ENCODE measurements around the gene C1orf21. TPM values are rescaled to one million over a fixed set of nuclear protein-coding genes. Genes with fewer than 3 reads are reported as not detected.

The C1orf21 gene
- total RNA-seq, 1 donor from 2014 or later, result 33.1 TPM

DNA sequence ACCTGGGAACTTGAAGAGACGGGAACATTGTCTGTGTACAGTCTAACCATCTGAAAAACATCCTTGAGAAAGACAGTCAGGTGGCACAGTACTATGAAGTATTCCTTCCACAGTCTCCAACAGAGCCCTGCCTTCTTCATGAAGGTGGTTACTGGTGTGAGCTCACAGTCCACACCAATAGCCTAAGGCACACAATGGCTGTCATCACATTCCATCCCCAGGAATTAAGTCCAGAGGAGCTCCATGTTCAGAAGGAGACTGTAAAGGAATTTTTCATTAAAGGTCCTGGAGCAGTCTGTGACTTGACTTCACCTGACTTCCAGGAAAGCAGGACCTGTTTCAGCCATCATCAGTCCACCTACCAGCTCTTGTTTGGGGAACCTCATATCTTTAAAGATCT is 180.2 kb downstream of the C1orf21 start:
- TF ChIP-seq, protein P1, sequence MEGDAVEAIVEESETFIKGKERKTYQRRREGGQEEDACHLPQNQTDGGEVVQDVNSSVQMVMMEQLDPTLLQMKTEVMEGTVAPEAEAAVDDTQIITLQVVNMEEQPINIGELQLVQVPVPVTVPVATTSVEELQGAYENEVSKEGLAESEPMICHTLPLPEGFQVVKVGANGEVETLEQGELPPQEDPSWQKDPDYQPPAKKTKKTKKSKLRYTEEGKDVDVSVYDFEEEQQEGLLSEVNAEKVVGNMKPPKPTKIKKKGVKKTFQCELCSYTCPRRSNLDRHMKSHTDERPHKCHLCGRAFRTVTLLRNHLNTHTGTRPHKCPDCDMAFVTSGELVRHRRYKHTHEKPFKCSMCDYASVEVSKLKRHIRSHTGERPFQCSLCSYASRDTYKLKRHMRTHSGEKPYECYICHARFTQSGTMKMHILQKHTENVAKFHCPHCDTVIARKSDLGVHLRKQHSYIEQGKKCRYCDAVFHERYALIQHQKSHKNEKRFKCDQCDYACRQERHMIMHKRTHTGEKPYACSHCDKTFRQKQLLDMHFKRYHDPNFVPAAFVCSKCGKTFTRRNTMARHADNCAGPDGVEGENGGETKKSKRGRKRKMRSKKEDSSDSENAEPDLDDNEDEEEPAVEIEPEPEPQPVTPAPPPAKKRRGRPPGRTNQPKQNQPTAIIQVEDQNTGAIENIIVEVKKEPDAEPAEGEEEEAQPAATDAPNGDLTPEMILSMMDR (IDR thresholded peaks at IDR 0.05; ENCODE audit: unreplicated experiment), result no peak
- H3K27ac Mint-ChIP-seq, result no peak overlapping the region
- no peaks in the 10 kb centered on the region for H3K9me3 Mint-ChIP-seq
- H3K4me1 Mint-ChIP-seq, result peaks cover 17% of the 10 kb centered on the region
- no peak overlapping the region for H3K4me3 Mint-ChIP-seq
- no peak for DNase-seq (ENCODE audit: low spot score in 2 of 2, unreplicated experiment in 2 of 2)
- H3K27me3 Mint-ChIP-seq (ENCODE audit: low read depth), result no peaks in the 10 kb centered on the region
- H3K36me3 Mint-ChIP-seq, result peaks cover 6% of the 10 kb centered on the region

DNA sequence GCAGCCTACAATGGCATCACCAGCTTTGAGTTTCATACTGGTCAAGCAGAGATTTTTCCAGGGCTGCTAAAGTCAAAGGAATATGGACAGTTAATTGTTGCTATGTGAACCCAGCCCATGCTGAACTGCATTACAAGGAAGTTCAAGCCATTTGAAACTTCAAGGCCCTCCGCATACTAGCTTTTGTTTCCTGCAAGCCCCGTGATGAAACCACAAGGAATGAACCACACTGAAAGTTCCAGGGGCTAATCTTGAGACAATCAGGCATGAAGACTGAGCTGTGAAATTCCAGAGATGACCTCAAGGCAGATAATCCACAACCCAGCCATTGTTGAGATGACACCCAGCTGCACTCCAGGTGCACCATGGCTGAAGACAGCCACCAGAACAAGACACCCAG is 180.8 kb downstream of the C1orf21 start:
- peak overlapping the region; percentile 41 for H3K27ac Mint-ChIP-seq

DNA sequence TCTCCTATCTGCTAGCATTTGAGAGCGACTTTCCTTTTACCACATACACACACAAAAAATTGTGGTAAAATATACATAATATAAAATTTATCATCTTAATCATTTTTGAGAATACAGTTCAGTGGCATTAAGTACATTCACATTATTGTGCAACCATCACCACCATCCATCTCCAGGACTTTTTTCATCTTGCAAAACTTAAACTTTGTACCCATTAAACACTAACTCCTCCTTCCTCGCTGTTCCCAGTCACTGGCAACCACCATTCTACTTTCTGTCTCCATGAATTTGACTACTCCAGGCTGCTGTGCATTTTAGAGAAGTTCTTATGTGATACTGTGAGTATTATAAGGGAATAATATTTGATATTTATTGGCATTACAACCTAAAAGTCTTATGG is 181.3 kb downstream of the C1orf21 start:
- H3K27ac Mint-ChIP-seq, result peak overlapping the region; percentile 41
- peaks cover 6% of the 10 kb centered on the region for H3K4me1 Mint-ChIP-seq
- no peaks in the 10 kb centered on the region for H3K9me3 Mint-ChIP-seq
- TF ChIP-seq, protein P1 (IDR thresholded peaks at IDR 0.05; ENCODE audit: unreplicated experiment), result no peak
- no peak overlapping the region for H3K4me3 Mint-ChIP-seq
- peaks cover 6% of the 10 kb centered on the region for H3K36me3 Mint-ChIP-seq
- no peaks in the 10 kb centered on the region for H3K27me3 Mint-ChIP-seq (ENCODE audit: low read depth)
- no peak for DNase-seq (ENCODE audit: low spot score in 2 of 2, unreplicated experiment in 2 of 2)

More for the DNA sequence above, 180.8 kb downstream of the C1orf21 start:
- peaks cover 11% of the 10 kb centered on the region for H3K4me1 Mint-ChIP-seq
- TF ChIP-seq, protein P1 (IDR thresholded peaks at IDR 0.05; ENCODE audit: unreplicated experiment), result no peak
- DNase-seq (ENCODE audit: low spot score in 2 of 2, unreplicated experiment in 2 of 2), result no peak
- H3K27me3 Mint-ChIP-seq (ENCODE audit: low read depth), result no peaks in the 10 kb centered on the region
- H3K36me3 Mint-ChIP-seq, result peaks cover 6% of the 10 kb centered on the region
- H3K9me3 Mint-ChIP-seq, result no peaks in the 10 kb centered on the region
- H3K4me3 Mint-ChIP-seq, result no peak overlapping the region

DNA sequence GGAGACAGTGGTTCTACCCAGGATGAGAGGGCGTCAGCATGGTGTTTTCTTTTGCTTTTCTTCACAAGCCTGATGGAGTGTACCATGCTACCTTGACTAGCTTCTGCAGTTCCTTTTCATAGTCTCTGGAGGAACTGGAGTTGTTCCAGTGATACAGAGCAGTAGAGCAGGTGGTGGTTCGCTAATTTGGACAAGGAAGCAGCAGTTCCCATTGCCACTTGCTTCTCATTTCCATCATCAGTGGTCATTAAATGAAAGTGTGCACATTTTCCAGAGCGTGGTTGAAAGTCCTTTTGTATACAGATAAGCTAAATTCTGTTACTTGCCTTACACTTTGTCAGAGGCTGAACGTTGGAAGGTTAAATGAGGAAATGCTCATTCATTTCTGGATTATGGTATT is 182.3 kb downstream of the C1orf21 start:
- Mint-ChIP-seq H3K36me3 (peaks cover 6% of the 10 kb centered on the region), H3K4me1 (no peaks in the 10 kb centered on the region), H3K4me3 (no peak overlapping the region), H3K27ac (no peak overlapping the region), H3K27me3 (ENCODE audit: low read depth) (no peaks in the 10 kb centered on the region), H3K9me3 (no peaks in the 10 kb centered on the region)
- no peak for DNase-seq (ENCODE audit: low spot score in 2 of 2, unreplicated experiment in 2 of 2)
- TF ChIP-seq, protein P1 (IDR thresholded peaks at IDR 0.05; ENCODE audit: unreplicated experiment), result no peak

DNA sequence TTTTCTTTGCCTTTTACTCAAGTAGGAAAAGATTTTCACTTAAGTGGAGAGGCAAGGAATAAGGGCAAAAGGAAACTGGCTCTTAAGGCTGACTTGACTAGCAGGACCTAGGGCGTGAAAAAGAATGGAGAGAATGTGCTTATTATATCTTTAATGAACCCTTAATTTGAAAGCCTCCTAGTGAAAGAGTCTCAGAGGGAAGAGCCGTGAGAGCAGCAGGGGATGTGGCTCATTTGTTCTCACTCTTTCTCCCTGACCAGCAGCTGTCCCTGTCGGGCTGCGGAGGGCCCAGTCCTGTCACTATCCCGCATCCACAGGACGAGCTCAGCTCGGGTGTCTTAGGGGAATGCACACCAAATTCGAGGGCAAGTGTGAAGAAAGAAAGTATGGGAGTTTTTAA is 187.8 kb downstream of the C1orf21 start:
- H3K27ac Mint-ChIP-seq, result no peak overlapping the region
- H3K4me3 Mint-ChIP-seq, result no peak overlapping the region
- no peaks in the 10 kb centered on the region for H3K9me3 Mint-ChIP-seq
- H3K4me1 Mint-ChIP-seq, result peaks cover 7% of the 10 kb centered on the region
- no peaks in the 10 kb centered on the region for H3K36me3 Mint-ChIP-seq
- no peak for DNase-seq (ENCODE audit: low spot score in 2 of 2, unreplicated experiment in 2 of 2)
- no peaks in the 10 kb centered on the region for H3K27me3 Mint-ChIP-seq (ENCODE audit: low read depth)
- TF ChIP-seq, protein P1 (IDR thresholded peaks at IDR 0.05; ENCODE audit: unreplicated experiment), result no peak

DNA sequence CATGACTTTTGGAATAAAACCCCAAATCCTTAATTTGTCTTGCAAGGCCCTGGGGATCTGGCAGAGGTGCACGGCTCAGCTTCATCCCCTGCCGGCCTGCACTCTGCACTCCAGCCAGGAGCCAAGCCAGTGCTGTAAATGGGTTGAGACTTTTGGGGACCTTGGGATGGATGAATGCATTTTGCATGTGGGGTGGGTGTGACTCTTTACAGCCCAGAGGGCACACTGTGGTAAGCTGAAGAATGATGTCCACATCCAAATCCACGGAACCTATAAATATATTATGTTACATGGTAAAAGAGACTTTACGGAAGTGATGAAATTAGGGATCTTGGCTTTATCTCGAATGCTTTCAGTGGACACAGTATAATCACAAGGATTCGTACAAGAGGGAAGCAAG is 190.0 kb downstream of the C1orf21 start:
- TF ChIP-seq, protein P1 (IDR thresholded peaks at IDR 0.05; ENCODE audit: unreplicated experiment), result no peak

More for the DNA sequence above, 190.0 kb downstream of the C1orf21 start:
- Mint-ChIP-seq H3K27ac (no peak overlapping the region), H3K36me3 (peaks cover 6% of the 10 kb centered on the region), H3K4me1 (peaks cover 7% of the 10 kb centered on the region), H3K4me3 (no peak overlapping the region), H3K27me3 (ENCODE audit: low read depth) (no peaks in the 10 kb centered on the region), H3K9me3 (peaks cover 11% of the 10 kb centered on the region)
- no peak for DNase-seq (ENCODE audit: low spot score in 2 of 2, unreplicated experiment in 2 of 2)

Measured in mesothelial cell of epicardium (in vitro differentiated cells).